Parathyroid adenoma (tissue), 2 donors: ENCODE results near the gene FBXO40.

ENCODE experiments used
- H2AFZ ChIP-seq: fragments of 300-600 bp; sonication (generic); one replicate; pipeline ENCODE4 v1.7.0; 2017; ENCODE audit warnings: antibody characterized with exemption, mild to moderate bottlenecking
- H3K27ac ChIP-seq: fragments of 300-600 bp; sonication (generic); one replicate; pipeline ENCODE4 v1.7.0; 2017
- H3K27me3 ChIP-seq: fragments of 300-600 bp; sonication (generic); one replicate; pipeline ENCODE4 v1.7.0; 2017; ENCODE audit warnings: low read length; ENCODE audit not compliant: control insufficient read depth, insufficient read depth
- H3K36me3 ChIP-seq: fragments of 300-600 bp; sonication (generic); one replicate; pipeline ENCODE4 v1.7.0; 2017; ENCODE audit warnings: low read length; ENCODE audit not compliant: control insufficient read depth, insufficient read depth
- H3K4me1 ChIP-seq: fragments of 300-600 bp; sonication (generic); one replicate; pipeline ENCODE4 v1.7.0; 2017; ENCODE audit warnings: control low read depth
- H3K4me2 ChIP-seq: fragments of 300-600 bp; sonication (generic); one replicate; pipeline ENCODE4 v1.7.0; 2017; ENCODE audit warnings: low read length
- H3K4me3 ChIP-seq: fragments of 300-600 bp; sonication (generic); one replicate; pipeline ENCODE4 v1.7.0; 2017; ENCODE audit warnings: low read depth, low read length
- H3K79me2 ChIP-seq: fragments of 300-600 bp; sonication (generic); one replicate; pipeline ENCODE4 v1.7.0; 2017; ENCODE audit warnings: control low read depth
- H3K9ac ChIP-seq: fragments of 300-600 bp; sonication (generic); one replicate; pipeline ENCODE4 v1.7.0; 2017; ENCODE audit warnings: mild to moderate bottlenecking
- H3K9me3 ChIP-seq: fragments of 300-600 bp; sonication (generic); one replicate; pipeline ENCODE4 v1.7.0; 2017; ENCODE audit warnings: low read length; ENCODE audit not compliant: control insufficient read depth
- TF ChIP-seq, protein P1 (sequence below): fragments of 300-600 bp; sonication (generic); IDR thresholded peaks from one replicate; pipeline ENCODE4 v1.7.0; 2017; ENCODE audit warnings: antibody characterized with exemption, mild to moderate bottlenecking
- donor health status: primary hyperparathyroidism.

FBXO40 gene

DNA sequence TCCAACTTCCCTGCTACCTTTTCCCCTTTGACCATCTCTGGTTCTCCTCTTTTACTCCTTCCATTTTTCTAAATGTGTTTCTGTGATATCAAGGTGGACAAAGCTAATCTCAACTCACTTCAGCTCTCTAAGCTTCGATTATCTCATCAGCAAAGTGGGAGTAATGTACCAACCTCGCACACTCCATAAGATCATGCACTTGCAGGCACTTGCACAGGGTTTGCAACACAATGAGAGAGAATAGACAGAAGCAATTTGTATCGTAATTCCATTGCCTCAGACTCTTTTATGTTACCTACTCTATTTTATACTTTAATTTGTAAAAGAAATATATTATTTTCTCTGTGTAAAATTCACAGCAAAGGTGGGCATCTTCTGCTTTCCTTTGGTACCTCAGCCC, 40.4 kb upstream of the FBXO40 start:
- Histone ChIP-seq H3K9ac (no peak overlapping the region), H3K4me3 (no peak overlapping the region), H3K36me3 (no peaks in the 10 kb centered on the region), H3K9me3 (no peaks in the 10 kb centered on the region), H3K4me2 (no peak overlapping the region), H3K4me1 (no peaks in the 10 kb centered on the region), H3K27me3 (no peaks in the 10 kb centered on the region), H3K27ac (no peak overlapping the region), H3K79me2 (no peaks in the 10 kb centered on the region), H2AFZ (peak overlapping the region; percentile 25)
- TF ChIP-seq, protein P1, sequence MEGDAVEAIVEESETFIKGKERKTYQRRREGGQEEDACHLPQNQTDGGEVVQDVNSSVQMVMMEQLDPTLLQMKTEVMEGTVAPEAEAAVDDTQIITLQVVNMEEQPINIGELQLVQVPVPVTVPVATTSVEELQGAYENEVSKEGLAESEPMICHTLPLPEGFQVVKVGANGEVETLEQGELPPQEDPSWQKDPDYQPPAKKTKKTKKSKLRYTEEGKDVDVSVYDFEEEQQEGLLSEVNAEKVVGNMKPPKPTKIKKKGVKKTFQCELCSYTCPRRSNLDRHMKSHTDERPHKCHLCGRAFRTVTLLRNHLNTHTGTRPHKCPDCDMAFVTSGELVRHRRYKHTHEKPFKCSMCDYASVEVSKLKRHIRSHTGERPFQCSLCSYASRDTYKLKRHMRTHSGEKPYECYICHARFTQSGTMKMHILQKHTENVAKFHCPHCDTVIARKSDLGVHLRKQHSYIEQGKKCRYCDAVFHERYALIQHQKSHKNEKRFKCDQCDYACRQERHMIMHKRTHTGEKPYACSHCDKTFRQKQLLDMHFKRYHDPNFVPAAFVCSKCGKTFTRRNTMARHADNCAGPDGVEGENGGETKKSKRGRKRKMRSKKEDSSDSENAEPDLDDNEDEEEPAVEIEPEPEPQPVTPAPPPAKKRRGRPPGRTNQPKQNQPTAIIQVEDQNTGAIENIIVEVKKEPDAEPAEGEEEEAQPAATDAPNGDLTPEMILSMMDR = no peak

DNA sequence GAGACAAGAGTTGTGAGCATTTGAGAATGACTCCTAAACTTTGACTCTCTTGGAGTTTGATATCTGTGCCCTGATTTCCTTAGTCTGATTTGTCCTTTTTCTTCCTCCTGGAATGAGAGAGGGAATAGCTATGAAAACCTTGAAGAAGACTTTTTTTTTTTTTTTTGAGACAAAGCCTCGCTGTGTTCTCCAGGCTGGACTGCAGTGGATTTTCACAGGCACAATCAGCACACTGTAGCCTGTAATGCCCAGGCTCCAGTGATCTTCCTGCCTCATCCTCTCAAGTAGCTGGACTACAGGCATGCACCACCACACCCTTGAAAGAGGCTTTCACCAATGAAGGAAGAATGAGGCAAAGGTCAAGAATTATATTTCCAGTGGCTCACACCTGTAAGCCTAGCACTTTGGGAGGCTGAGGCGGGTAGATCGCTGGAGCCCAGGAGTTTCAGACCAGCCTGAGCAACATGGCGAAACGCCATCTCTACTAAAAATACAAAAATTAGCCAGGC, 35.7 kb upstream of the FBXO40 start:
- H3K4me3 ChIP-seq = no peak overlapping the region
- H3K4me2 ChIP-seq = no peak overlapping the region
- no peaks in the 10 kb centered on the region for H3K36me3 ChIP-seq
- TF ChIP-seq, protein P1 = no peak
- H3K27me3 ChIP-seq = no peaks in the 10 kb centered on the region
- no peaks in the 10 kb centered on the region for H3K4me1 ChIP-seq
- no peaks in the 10 kb centered on the region for H3K79me2 ChIP-seq
- H2AFZ ChIP-seq = no peak overlapping the region
- H3K9ac ChIP-seq = no peak overlapping the region
- H3K9me3 ChIP-seq = no peaks in the 10 kb centered on the region
- no peak overlapping the region for H3K27ac ChIP-seq

DNA sequence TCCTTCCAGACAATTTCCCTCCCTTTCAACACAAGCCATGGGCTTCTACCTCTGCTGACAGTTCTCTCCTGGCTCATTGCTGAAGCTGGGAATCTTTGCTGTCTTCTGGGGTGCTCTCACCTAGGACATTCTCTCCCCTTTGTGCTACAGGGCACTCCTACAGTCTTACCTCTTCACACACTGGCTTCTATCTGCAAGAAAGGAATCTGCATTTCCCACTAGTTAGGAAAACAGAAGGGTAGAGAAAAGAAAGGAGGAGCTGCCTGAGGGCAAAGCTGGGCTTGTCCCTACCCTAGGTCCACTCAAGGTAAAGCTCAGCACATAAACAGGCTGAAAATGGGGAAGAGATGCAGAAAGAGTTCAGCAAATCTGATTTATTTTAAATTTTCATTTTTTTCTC, 31.0 kb upstream of the FBXO40 start:
- Histone ChIP-seq H3K9me3 (no peaks in the 10 kb centered on the region), H3K4me1 (no peaks in the 10 kb centered on the region), H3K79me2 (no peaks in the 10 kb centered on the region), H3K27ac (no peak overlapping the region), H3K9ac (no peak overlapping the region), H3K4me3 (no peak overlapping the region), H3K27me3 (no peaks in the 10 kb centered on the region), H3K4me2 (no peak overlapping the region), H2AFZ (peak overlapping the region; percentile 72), H3K36me3 (no peaks in the 10 kb centered on the region)
- TF ChIP-seq, protein P1 = no peak

DNA sequence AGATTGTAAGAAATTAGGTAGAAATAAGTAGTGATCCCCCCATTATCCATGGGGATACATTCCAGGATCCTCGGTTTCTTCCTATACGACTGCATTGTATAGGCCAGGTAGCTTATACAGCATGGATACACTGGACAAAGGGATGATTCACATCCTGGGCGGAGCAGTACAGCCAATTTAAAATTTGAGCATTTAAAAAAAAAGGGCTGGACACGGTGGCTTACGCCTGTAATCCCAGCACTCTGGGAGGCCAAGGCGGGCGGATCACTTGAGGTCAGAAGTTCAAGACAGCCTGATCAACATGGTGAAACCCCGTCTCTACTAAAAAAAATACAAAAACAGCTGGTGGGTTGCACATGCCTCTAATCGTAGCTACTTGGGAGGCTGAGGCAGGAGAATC, 26.4 kb upstream of the FBXO40 start:
- TF ChIP-seq, protein P1 = no peak
- Histone ChIP-seq H3K27me3 (no peaks in the 10 kb centered on the region), H3K9ac (no peak overlapping the region), H3K4me2 (no peak overlapping the region), H3K9me3 (no peaks in the 10 kb centered on the region), H3K4me3 (no peak overlapping the region), H3K79me2 (no peaks in the 10 kb centered on the region), H2AFZ (no peak overlapping the region), H3K4me1 (no peaks in the 10 kb centered on the region), H3K36me3 (no peaks in the 10 kb centered on the region), H3K27ac (no peak overlapping the region)

DNA sequence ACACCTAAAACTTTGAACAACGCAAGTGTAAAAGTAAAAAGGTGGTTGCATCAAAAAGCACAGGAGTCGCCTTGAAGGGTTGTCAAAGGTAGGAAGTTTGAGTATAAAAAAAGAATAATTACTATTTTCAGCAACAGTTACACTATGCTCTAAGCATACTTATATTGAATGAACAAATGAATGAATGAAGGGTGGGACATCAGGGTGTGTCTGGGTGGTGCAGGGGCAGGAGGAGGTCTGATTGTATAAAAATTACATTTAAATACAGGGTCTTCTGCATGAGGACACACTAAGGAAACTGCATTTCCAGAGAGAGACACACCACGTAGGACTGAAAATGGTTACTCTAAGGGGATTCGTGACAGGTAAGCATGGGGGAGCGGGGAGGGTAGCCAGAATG, 25.5 kb upstream of the FBXO40 start, which contains the start of gene ARGFX:
Gene ARGFX, plus strand, starts transcription at position 301 of the 400 bp plus-strand sequence. CDS start 2,765 bp downstream, outside the sequence.
- no peak within 1 kb of the TSS for H3K4me3 ChIP-seq
- no peaks in the 10 kb centered on the region for H3K9me3 ChIP-seq
- H3K9ac ChIP-seq = no peak within 1 kb of the TSS
- no peaks in the 10 kb centered on the region for H3K27me3 ChIP-seq
- H3K27ac ChIP-seq = no peak within 1 kb of the TSS
- TF ChIP-seq, protein P1 = no peak
- H3K4me2 ChIP-seq = no peak within 1 kb of the TSS
- H3K4me1 ChIP-seq = no peaks in the 10 kb centered on the region
- H3K36me3 ChIP-seq = no peaks in the 10 kb centered on the region
- no peak within 1 kb of the TSS for H2AFZ ChIP-seq
- H3K79me2 ChIP-seq = no peaks in the 10 kb centered on the region
